Transverse colon (tissue), 4 donors: ENCODE data around the gene PRAMEF17. TPM values are rescaled to one million over a fixed set of nuclear protein-coding genes. Genes with fewer than 3 reads are reported as not detected.

Experiments
- total RNA-seq, 4 donors: library from RNA; depleted of rRNA; stranded (reverse); fragments of >200 nt; gene quantifications; one replicate each; pipeline ENCODE4 v1.1.0, GENCODE V29; 2016

Gene PRAMEF17
- total RNA-seq, 4 donors from 2014 or later = not detected

Other genes with a start within 250 kb of the PRAMEF17 start
- gene PRAMEF26, start 233.6 kb upstream of the PRAMEF17 start, total RNA-seq = not detected
- gene HNRNPCL4, start 224.0 kb upstream of the PRAMEF17 start, total RNA-seq = not detected
- not detected for gene PRAMEF9, start 217.8 kb upstream of the PRAMEF17 start, total RNA-seq
- not detected for gene PRAMEF13, start 188.2 kb upstream of the PRAMEF17 start, total RNA-seq
- gene PRAMEF18, start 163.5 kb upstream of the PRAMEF17 start, total RNA-seq = not detected
- gene PRAMEF5, start 135.4 kb upstream of the PRAMEF17 start, total RNA-seq = not detected
- not detected for gene PRAMEF8, start 104.5 kb upstream of the PRAMEF17 start, total RNA-seq
- gene PRAMEF33, start 86.1 kb upstream of the PRAMEF17 start, total RNA-seq = not detected
- gene PRAMEF15, start 74.1 kb upstream of the PRAMEF17 start, total RNA-seq = not detected
- gene PRAMEF14, start 42.5 kb upstream of the PRAMEF17 start, total RNA-seq = not detected
- not detected for gene PRAMEF19, start 17.7 kb upstream of the PRAMEF17 start, total RNA-seq
- gene PRAMEF20, start 20.8 kb downstream of the PRAMEF17 start, total RNA-seq = not detected
- gene LRRC38, start 124.4 kb downstream of the PRAMEF17 start, total RNA-seq = not detected
- gene PDPN, start 194.2 kb downstream of the PRAMEF17 start, total RNA-seq = 10 to 100 TPM in 1 of 4 donors, 1 to 10 TPM in 3; 3.4 to 11.7 (median 5.6) TPM